Activated naive CD4-positive, alpha-beta T cell (primary cell): Measurements from ENCODE around the gene TMEM178B.
"Not testable (repeated sequence)": the region's sequence is repeated elsewhere in the genome, so short reads cannot be mapped to it uniquely, and the experiment has no call there.

Experiments
- DNase-seq, 4 experiments: peaks; one replicate each; lab custom pipeline; 2025; lab: John Stamatoyannopoulos, UW

The TMEM178B gene

DNA sequence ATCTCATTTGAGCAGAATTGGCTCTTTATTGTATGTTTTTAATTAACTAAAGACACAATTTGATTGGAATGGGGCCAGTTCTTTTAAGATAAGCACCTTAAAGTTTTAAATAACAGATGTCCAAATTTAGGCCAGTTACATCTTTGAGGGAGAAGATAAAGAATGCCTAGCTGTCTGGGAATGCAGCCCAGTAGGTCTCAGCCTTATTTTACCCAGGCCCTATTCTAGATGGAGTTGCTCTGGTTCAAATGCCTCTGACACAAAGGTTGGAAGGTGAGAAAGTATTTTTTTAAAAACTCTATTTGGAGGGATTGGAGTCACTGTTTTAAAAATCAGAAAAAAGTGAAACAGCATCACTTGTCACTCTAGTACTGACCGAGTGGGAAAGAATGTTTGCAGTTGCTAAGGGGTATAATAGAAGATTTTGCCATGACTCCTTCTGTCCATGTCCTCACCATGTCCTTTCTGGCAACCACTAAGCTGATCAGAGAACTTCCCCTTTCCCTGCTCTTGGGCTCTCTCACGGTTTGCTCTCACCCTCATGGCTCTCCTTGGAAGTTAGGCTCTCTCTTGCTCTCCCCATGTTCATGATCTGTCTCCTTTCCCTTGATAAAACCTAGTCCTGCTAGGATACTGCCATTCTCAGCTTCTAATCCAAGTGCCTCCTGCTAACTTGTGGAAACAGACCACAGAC is 239.1 kb downstream of the TMEM178B start:
- DNase-seq = no peak

DNA sequence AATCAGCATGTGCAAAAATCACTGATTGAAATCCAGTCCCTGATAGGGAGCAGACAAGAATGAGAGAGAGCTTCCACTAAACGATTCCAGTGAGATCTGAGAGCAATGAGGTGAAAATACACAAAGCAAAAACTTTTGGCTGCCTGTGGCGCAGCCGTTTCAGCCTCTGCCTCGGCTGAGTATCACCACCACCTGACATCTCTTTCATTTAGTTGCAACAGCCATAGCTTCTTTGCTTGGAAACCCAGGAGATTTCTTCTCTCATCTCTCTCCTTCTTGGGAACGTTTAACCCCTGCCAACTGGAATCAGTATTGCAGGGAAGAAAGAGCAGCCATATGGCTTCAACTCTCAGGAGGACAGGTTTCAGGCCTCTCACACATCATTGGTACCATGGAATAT is 240.0 kb downstream of the TMEM178B start:
- DNase-seq = no peak

DNA sequence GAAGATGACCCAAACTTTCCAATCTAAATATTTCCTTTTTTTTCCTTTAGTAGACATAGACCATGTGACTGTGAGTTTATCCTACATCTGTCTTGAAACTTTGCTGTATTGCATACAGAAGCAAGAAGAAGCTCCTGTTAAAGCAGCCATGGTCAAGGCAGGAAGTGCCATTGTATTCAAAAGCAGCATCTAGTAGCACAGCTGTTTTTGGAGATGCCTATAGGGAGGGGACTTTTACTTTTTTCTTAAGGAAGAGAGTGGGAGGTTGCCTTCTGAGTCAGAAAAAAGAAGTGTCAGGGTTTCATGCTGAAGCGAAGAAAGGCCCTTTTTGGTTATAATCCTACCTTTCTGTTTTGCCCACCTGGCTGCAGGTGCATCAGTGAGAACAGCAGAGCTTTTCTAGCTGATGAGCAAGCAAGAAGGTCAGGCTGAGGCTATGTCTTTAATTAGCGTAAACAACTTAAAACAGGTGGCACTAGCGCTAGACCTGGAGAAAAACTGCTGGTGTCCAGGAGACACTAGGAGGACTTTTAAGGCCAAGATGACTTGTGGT is 243.2 kb downstream of the TMEM178B start:
- DNase-seq = no peak

DNA sequence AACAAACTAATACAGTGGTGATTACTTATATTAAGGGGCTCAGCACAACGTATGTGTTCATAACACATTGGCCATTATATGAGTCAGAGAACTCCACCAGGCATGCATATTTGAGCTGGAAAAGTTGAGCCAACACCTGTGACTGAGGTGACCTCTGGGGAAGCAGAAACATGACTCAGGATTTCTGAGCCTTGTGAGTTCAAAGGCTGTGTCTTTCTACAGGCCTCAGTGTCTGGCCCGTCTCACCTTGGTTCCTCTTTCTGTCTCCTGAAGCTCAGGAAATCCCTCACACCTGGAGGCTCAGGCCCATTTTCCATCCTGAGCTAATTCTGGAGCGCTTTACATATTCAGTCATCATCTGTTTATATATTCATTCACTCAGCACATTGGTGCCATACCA is 246.4 kb downstream of the TMEM178B start:
- no peak for DNase-seq

DNA sequence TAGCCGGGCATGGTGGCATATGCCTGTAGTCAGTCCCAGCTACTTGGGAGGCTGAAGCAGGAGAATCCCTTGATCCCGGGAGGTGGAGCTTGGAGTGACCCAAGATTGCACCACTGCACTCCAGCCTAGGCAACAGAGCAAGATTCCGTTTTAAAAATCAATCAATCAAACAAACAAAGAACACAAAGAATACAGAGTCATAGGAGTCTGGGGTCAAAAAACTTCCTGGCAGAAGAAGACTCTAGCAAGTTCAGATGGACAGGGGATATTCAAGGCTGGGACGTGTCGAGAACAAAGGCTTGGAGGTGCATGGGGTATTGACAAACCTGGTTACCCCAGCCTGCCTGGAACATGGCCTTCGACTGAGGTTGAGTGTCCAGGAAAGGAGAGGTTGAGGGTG is 248.5 kb downstream of the TMEM178B start:
- no peak for DNase-seq

DNA sequence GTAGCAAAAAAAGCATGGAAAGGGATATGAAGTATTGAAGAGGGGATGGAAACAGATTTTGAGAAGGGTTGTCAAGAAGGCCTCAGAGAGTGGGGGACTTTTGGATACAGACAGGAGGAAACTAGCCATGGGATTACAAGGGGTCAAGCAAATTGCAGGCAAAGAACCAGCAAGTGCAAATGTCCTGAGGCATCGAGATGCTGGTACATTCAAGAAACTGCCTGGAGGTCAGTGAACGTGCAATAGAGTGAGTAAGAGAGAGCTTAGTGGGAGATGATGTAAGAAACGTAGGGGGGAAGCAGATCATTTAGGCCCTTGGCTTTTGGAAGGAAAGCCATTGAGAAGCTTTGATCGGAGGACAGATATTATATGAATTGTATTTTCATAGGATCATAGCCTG is 250.0 kb downstream of the TMEM178B start:
- DNase-seq = no peak

DNA sequence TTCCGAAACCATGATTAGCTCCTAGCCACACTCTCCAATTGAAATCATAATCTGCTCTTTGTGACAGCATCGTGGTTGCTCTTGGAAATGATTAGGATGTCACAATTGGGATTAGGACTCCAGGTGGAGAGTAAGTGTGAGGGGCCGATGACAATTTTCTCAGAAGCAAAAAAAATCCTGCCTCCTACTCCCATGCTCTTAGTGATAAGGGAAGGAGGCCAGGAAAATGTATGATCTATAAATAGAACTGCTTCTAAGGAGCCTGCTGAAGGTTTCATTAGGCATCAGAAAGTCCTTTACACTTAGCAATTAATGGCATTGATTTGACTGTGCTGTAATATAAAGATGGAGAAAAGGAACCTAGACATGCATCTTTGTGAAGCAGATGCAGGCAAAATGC is 251.0 kb downstream of the TMEM178B start:
- DNase-seq = no peak

DNA sequence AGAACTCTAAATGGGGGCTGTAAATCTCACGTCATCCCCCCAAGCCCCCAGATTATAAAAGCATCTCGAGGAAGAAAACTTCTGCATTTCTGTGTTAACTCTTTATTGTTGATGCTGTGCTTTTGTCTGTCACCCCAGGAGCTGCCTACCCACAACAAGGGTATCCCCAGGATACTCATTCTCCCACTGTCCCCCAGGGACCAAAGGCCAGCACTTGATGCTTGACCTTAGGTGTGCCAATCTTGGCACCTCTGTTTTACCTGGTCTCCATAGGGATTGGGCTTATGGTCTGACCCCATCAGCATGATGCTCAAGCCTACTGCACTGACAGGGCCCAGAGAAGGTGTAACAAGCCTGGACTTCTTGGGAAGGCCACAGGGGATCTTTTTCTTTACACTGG is 251.4 kb downstream of the TMEM178B start:
- DNase-seq = no peak

DNA sequence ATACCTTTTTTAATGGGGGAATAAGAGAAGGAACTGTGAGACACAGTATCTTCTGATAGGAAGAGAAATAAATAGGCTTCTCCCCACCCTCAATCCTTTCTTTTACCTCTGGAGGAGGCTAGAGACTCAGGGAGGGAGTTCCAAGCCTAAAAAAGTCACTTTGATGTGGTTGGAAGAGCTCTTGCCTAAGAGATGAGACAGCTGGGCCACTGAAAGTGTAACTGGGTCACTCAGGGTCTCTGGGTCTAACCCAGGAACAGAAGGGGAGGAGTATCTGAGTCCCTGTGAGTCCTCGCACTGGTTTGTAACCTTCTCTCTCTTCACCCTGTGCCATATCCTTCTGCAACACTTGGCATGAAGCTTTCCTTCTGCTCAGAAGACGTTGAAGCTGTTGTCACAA is 254.4 kb downstream of the TMEM178B start:
- no peak for DNase-seq

DNA sequence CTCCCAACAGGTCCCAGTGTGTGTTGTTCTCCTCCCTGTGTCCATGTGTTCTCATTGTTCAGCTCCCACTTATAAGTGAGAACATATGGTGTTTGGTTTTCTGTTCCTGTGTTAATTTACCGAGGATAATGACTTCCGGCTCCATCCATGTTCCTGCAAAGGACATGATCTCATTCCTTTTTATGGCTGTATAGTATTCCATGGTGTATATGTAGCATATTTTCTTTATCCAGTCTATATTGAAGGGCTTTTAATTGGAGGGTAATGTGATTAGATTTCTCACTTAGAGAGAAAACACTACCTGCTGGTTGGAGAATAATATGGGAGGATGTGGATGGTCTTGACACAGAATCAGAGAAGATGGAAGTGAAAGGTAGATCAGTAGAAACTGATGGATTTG is 256.4 kb downstream of the TMEM178B start:
- DNase-seq = not testable (repeated sequence)

DNA sequence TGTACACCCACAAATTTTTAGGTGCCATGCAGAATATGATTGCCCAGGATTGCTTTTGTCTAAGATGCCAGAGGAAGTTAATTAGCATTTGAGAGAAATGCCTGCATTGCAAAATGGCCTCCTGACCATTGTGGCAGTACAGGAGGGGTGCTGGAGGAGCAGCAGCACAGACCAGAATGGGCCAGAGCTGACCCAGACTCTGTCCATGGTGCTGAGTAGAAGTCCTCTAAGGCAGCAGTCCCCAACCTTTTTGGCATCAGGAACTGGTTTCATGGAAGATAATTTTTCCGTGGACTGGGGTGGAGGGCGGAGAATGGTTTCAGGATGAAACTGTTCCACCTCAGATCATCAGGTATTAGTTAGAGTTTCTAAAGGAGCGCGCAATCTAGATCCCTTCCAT is 259.6 kb downstream of the TMEM178B start:
- DNase-seq = no peak

DNA sequence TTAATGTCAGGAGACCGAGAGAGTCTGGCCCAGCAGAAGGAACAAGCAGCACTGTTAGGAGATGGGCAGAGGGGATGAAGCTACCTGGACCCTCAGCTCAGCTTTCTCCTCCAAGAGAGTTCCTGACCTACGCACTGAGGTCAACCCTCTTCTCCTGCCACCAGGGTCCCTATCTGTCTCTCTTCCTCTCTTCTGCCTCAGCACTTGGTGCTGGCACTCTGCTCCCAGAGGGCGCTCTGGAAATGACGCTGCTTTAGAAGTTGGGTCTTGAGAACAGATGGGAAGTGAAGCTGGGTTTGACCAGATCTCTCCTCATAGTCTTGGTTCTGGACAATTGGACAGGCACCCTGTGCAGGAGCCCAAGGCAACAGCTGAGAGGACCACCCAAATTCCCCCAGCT is 261.3 kb downstream of the TMEM178B start:
- no peak for DNase-seq

DNA sequence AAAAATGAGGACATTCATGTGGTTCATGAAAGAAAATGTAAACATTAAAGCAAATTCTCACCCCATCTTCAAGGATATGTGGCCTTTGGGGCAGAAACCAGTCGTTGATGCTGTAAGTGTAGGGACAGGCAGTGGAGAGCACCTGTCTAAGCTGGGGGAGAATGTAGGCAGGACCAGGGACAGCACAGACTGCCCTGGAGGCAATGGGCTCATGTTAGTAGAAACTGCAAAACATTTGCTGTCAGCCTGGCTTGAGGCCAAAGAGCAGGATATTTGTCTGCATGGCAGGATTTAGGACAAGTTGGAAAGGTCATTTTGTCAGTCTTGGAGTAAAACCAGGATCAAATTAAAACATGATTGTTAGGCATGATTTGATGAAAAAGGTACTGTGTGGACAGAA is 265.7 kb downstream of the TMEM178B start:
- DNase-seq = no peak

DNA sequence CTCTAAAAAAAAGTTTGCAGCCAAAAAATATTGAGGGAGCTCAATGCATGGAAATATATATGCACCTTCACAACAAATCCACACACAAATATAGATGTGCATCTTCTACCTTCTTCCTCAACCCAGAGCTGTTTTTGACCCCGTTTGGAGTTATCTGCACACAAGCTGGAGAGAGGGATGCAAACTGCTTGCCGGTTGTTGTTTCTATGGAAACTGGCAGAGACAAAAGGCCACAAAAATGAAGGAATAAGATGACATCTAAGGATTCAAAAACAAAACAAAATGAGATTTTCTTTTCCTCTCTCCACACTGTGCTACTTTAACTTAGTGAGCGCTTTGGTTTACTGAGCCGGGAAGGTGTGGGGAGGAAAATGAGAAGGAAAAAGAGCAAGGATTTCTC is 267.1 kb downstream of the TMEM178B start:
- DNase-seq = no peak

DNA sequence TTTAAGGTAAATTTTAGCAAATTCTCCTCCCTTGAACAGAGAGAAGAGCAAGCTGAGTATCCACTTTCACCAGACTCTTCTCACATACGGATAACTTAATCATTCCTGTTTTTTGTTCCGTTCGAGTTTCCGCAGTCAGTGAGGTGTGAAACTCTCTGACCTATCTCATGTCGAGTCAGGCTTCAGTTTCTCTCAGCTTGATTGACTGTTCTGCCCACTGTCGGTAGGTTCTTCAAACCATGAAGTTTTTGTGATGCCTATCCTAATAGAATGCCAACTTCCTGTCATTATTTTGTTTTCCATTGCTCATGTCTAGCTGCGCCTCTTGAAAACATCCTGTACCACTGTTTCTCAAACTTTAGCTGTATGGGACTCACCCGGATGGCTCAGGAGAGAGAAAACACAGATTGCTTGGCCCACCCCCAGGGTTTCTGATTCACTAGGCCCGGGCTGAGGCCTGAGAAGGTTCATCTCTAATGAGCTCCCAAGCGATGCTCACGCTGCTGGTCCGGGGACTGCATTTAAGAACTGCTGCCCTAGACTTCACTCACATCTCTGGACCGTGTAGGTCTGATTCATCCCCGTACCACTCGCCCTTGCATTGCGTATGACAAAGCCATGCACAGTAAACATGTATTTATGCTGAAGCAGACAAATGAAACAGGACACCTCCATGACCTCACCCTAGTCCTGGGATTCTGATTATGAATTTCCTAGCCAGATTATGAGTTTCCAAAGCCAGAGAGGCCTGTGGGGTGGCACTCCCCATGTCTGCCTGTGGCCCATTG is 269.0 kb downstream of the TMEM178B start:
- DNase-seq = no peak

DNA sequence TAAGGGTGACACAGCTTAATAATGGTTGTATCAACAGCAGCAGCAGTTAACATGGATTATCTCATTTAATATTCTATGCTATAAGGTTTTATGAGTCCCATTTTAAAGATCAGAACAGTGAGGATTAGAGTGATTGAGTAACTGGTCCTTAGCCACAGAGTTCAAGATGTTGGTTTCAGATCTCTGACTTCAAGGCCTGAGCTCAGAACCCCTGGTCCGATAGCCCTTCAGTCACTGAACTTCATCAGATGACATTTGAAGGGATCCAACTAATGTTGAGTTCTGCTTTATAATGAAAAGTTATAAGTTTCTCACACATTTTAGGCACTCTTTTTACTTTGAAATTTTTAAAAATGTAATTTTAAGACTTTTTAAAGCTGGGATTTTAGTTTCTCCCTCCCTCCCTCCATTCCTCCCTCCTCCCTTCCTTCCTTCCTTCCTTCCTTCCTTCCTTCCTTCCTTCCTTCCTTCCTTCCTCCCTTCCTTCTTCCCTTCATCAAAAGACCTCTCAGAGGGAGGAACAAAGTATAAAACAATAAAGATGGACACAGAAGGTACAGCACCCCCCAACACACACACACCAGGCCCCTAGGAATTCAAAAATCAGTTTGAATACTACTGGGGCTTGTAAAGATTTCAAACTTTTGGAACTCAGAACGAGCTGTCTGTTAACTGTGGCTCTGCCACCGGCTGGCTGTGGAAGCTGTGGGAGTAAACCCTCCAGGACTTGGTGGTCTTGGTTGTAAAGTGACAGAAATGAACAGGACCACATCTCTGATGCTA is 270.5 kb downstream of the TMEM178B start:
- DNase-seq = no peak

DNA sequence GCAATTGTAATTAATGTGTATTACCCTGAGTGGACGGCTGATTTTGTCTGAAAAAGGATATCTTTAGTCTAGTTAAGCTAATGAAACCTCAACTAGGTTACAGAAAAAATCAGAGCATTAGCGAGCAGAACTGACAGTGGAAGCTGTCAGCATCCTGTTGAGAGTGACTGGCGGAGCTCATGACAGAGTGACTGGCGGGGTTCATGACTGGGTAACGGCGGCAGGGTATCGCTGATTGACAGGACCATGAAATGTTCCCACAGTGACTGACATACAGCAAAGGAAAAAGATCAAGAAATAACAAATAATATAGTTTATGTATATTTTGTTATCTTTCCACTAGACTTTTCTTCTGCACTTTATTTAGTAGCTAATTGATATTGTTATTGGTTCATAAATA is 274.9 kb downstream of the TMEM178B start:
- no peak for DNase-seq

DNA sequence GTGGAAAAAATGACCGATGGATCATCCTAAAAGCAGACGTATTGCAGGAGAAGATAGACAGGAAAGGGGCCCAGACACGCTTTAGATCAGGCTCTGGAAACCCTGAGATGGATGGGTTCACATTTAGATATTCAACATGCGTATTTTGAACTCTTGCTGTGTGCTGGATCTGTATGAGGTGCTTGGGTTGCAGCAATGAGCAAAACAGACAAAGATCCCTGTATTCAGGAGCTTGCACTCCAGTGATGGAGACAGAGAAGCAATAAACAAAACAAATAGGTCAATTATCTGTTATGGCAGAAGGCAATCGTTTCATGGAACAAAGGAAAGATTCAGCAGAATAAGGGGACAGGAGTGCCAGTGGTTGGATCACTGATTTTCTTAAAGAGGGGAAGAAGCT is 275.5 kb downstream of the TMEM178B start:
- DNase-seq = no peak

DNA sequence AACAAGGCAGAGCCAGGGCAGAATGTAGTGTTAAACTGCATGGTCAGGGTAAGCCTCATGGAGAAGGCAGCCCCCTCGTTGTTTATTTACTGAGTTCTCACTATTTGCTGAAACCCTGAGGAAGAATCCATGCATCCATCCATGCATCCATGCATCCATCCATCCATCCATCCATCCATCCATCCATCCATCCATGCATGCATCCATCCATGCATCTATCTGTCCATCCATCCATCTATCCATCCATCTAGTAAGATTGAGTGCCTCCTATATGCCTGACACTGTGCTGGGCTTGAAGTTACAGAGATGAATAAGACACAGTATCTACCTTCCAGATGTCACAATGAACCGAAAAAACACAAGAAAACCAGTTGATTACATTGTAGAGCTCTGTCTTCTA is 275.9 kb downstream of the TMEM178B start:
- DNase-seq = no peak

DNA sequence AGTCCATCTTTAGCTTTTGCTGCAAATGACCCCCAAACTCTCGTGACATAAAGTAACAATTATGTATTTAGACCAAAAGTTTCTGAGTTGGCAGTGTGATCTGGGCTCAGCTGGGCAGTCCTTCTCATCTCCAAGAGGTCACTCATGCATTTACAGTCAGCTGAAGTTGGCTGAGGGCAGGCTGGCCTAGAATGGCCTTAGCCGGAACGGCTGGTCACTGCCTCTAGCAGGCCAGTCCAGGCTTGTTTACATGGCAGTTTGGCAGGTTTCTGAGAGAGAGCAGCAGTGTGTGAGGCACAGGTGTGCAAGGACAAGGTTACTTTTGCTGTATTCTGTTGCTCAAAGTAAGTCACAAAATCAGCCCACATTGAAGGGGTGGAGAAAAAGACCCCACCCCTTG is 277.3 kb downstream of the TMEM178B start:
- no peak for DNase-seq

DNA sequence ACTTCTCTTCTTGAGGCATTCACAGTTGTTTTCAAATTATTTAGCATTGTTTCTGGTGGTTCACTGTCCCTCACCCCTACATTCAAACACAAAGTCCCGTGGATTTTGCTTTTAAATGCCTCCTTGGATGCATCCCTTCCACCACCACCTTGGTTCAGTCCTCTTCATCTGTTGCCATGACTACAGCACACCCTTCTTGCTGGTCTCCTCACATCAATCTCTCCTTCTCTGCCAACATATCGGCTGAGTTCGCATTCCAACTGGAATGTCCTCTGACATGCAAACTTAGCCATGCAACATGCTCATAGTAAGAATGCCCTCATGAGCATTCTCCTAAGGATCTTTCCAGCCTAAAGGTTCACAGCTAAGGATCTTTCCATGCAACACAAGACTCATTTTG is 279.1 kb downstream of the TMEM178B start:
- DNase-seq = no peak

DNA sequence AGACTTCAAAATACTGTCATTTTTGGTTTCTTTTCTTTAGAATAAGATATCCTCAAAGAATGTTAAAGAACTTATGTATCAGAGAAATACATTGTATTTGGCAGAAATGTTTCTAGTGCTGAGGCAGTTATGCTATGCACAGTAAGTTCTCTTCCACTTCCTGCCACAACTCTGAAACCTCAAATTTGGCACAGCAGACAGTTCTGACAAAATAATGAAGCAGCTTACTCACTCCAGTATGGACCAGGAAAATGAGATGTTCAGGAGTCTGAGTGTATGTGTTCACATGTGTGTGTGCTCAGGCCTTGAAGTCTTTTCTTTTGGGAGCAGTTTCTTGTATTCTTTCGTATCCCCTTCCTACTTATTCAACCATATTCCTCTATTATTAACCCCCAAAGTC is 280.4 kb downstream of the TMEM178B start:
- DNase-seq = no peak

DNA sequence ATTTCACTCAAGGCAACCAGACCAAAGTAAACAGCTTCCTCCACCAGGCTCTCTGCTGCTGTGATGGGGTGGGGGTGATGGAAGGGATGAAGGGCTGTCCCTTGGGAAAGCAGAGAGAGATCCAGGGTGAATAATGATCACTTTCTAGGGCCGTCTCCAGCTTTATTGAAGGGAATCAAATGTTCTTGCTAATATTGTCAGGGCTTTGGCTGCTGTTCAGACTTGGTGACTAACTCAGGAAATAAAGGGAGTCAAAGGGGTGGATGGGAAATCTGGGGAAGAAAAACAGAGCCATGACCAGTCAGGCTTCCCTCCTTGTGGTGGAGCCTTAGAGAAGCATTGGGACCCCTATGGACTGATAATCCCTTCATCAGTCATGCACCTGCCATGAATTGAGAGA is 281.2 kb downstream of the TMEM178B start:
- no peak for DNase-seq
